GM21737 (cell line): Measurements from ENCODE around the gene TRAP1.
"Not testable (repeated sequence)": the region's sequence is repeated elsewhere in the genome, so short reads cannot be mapped to it uniquely, and the experiment has no call there.

Source experiments
- ATAC-seq: cut with Tn5 transposase; IDR thresholded peaks from one replicate; pipeline ENCODE4 v1.9.1; 2021; ENCODE audit warnings: mild to moderate bottlenecking, moderate library complexity; ENCODE audit not compliant: unreplicated experiment

Gene TRAP1

GRCh38 chr16:3674513-3675295, 42.6 kb downstream of the TRAP1 start:
- no peak for ATAC-seq

GRCh38 chr16:3673676-3674377, 43.5 kb downstream of the TRAP1 start:
- no peak for ATAC-seq

- ATAC-seq, result no peak
Measured at GRCh38 chr16:3673201-3673600, 44.1 kb downstream of the TRAP1 start.

GRCh38 chr16:3672571-3673041, 44.7 kb downstream of the TRAP1 start:
- no peak for ATAC-seq

GRCh38 chr16:3671424-3671823, 45.9 kb downstream of the TRAP1 start:
- no peak for ATAC-seq

GRCh38 chr16:3670711-3671110, 46.6 kb downstream of the TRAP1 start:
- no peak for ATAC-seq

GRCh38 chr16:3669082-3669481, 48.2 kb downstream of the TRAP1 start:
- no peak for ATAC-seq

GRCh38 chr16:3668626-3669025, 48.7 kb downstream of the TRAP1 start:
- no peak for ATAC-seq

GRCh38 chr16:3665508-3665907, 51.8 kb downstream of the TRAP1 start:
- no peak for ATAC-seq

GRCh38 chr16:3664187-3664896, 53.0 kb downstream of the TRAP1 start:
- no peak for ATAC-seq

- no peak for ATAC-seq
Measured at GRCh38 chr16:3662601-3663000, 54.7 kb downstream of the TRAP1 start.

- ATAC-seq, result no peak
Measured at GRCh38 chr16:3661922-3662321, 55.4 kb downstream of the TRAP1 start.

- no peak for ATAC-seq
Measured at GRCh38 chr16:3661311-3661710, 56.0 kb downstream of the TRAP1 start.

GRCh38 chr16:3659251-3659650, 58.1 kb downstream of the TRAP1 start:
- ATAC-seq, result no peak

- ATAC-seq, result no peak
Measured at GRCh38 chr16:3656491-3657468, 60.5 kb downstream of the TRAP1 start.

GRCh38 chr16:3656160-3656490, 61.2 kb downstream of the TRAP1 start:
- ATAC-seq, result not testable (repeated sequence)

- ATAC-seq, result no peak
Measured at GRCh38 chr16:3655396-3656159, 61.7 kb downstream of the TRAP1 start.

GRCh38 chr16:3655030-3655395, 62.3 kb downstream of the TRAP1 start:
- ATAC-seq, result no peak

GRCh38 chr16:3654249-3654991, 62.9 kb downstream of the TRAP1 start, which contains the start of gene DNASE1:
TSS of gene DNASE1 (plus strand) at chr16:3654691. CDS start at chr16:3655374, 683 bp downstream.
- no peak for ATAC-seq
